SK-N-SH treated with all-trans-retinoic acid at 6 μM for 48 hours (cell line): ENCODE data around the gene MAGEA6.
"Not testable (repeated sequence)": the region's sequence is repeated elsewhere in the genome, so short reads cannot be mapped to it uniquely, and the experiment has no call there.

Source experiments
- ATAC-seq: fragments of 200-7000 bp; cut with Tn5 transposase; 3 replicates; pipeline ENCODE4 v1.9.1; 2020; ENCODE audit warnings: mild to moderate bottlenecking, moderate library complexity
- ARNTL ChIP-seq: fragments of 450-650 bp; formaldehyde crosslinking; IDR thresholded peaks from 2 replicates; pipeline ENCODE4 v1.5.0; 2020; ENCODE audit warnings: low read depth, mild to moderate bottlenecking, moderate library complexity, borderline replicate concordance
- BACH2 ChIP-seq: fragments of 250-450 bp; sonication (Bioruptor Pico); IDR thresholded peaks from 2 replicates; pipeline ENCODE4 v1.9.0; 2021; ENCODE audit warnings: mild to moderate bottlenecking, borderline replicate concordance
- CSDC2 ChIP-seq: fragments of 250-450 bp; sonication (Bioruptor Pico); IDR thresholded peaks from 2 replicates; pipeline ENCODE4 v1.5.0; 2020; ENCODE audit warnings: mild to moderate bottlenecking, moderate library complexity
- ESRRG ChIP-seq: fragments of 250-450 bp; sonication (Bioruptor Pico); IDR thresholded peaks from 2 replicates; pipeline ENCODE4 v1.6.1; 2021; ENCODE audit warnings: mild to moderate bottlenecking
- GLIS3 ChIP-seq: fragments of 250-450 bp; sonication (Bioruptor Pico); IDR thresholded peaks from 2 replicates; pipeline ENCODE4 v1.5.0; 2020; ENCODE audit warnings: mild to moderate bottlenecking, moderate library complexity
- ISL1 ChIP-seq: fragments of 250-450 bp; sonication (Bioruptor Pico); IDR thresholded peaks from 2 replicates; pipeline ENCODE4 v2.1.2; 2022; ENCODE audit warnings: mild to moderate bottlenecking, moderate library complexity
- OSR1 ChIP-seq: fragments of 250-450 bp; sonication (Bioruptor Pico); IDR thresholded peaks from 2 replicates; pipeline ENCODE4 v1.8.0; 2022; ENCODE audit warnings: moderate library complexity, mild to moderate bottlenecking, inconsistent platforms
- PPARA ChIP-seq: fragments of 250-450 bp; sonication (Bioruptor Pico); IDR thresholded peaks from 2 replicates; pipeline ENCODE4 v1.5.0; 2020; ENCODE audit warnings: mild to moderate bottlenecking, borderline replicate concordance
- RARB ChIP-seq: fragments of 250-450 bp; sonication (Bioruptor Pico); IDR thresholded peaks from 2 replicates; pipeline ENCODE4 v1.8.0; 2021; ENCODE audit warnings: mild to moderate bottlenecking, moderate library complexity
- TCF4 ChIP-seq: fragments of 250-450 bp; sonication (Bioruptor Pico); IDR thresholded peaks from 2 replicates; pipeline ENCODE4 v1.8.0; 2021; ENCODE audit warnings: mild to moderate bottlenecking, moderate library complexity, borderline replicate concordance
- TOX ChIP-seq: fragments of 250-450 bp; sonication (Bioruptor Pico); IDR thresholded peaks from 2 replicates; pipeline ENCODE4 v1.8.0; 2021; ENCODE audit warnings: mild to moderate bottlenecking, moderate library complexity, borderline replicate concordance
- ZC3H10 ChIP-seq: fragments of 250-450 bp; sonication (Bioruptor Pico); IDR thresholded peaks from 2 replicates; pipeline ENCODE4 v1.5.1; 2021; ENCODE audit warnings: mild to moderate bottlenecking, moderate library complexity
- ZFP30 ChIP-seq: fragments of 450-650 bp; formaldehyde crosslinking; IDR thresholded peaks from 2 replicates; pipeline ENCODE4 v1.5.0; 2022; ENCODE audit warnings: mild to moderate bottlenecking, moderate library complexity
- ZNF70 ChIP-seq: fragments of 450-650 bp; formaldehyde crosslinking; IDR thresholded peaks from 2 replicates; pipeline ENCODE4 v1.5.0; 2020; ENCODE audit warnings: mild to moderate bottlenecking, moderate library complexity
- ZNF8 ChIP-seq: fragments of 450-650 bp; formaldehyde crosslinking; IDR thresholded peaks from 2 replicates; pipeline ENCODE4 v1.5.0; 2020; ENCODE audit warnings: mild to moderate bottlenecking, moderate library complexity
- TF ChIP-seq, protein P1 (sequence below): fragments of 250-450 bp; sonication (Bioruptor Pico); IDR thresholded peaks from 2 replicates; pipeline ENCODE4 v1.5.0; 2020; ENCODE audit warnings: mild to moderate bottlenecking, moderate library complexity
- TF ChIP-seq, protein P2 (sequence below): fragments of 250-450 bp; sonication (Bioruptor Pico); IDR thresholded peaks from 2 replicates; pipeline ENCODE4 v1.8.0; 2020; ENCODE audit warnings: mild to moderate bottlenecking, moderate library complexity, borderline replicate concordance
- TF ChIP-seq, protein P3 (sequence below): fragments of 250-450 bp; sonication (Bioruptor Pico); IDR thresholded peaks from 2 replicates; pipeline ENCODE4 v1.5.1; 2020; ENCODE audit warnings: low read depth, mild to moderate bottlenecking, moderate library complexity
- TF ChIP-seq, protein P4 (sequence below): fragments of 250-450 bp; sonication (Bioruptor Pico); IDR thresholded peaks from 2 replicates; pipeline ENCODE4 v1.8.0; 2021; ENCODE audit warnings: low read depth, mild to moderate bottlenecking, moderate library complexity, borderline replicate concordance

The MAGEA6 gene

DNA sequence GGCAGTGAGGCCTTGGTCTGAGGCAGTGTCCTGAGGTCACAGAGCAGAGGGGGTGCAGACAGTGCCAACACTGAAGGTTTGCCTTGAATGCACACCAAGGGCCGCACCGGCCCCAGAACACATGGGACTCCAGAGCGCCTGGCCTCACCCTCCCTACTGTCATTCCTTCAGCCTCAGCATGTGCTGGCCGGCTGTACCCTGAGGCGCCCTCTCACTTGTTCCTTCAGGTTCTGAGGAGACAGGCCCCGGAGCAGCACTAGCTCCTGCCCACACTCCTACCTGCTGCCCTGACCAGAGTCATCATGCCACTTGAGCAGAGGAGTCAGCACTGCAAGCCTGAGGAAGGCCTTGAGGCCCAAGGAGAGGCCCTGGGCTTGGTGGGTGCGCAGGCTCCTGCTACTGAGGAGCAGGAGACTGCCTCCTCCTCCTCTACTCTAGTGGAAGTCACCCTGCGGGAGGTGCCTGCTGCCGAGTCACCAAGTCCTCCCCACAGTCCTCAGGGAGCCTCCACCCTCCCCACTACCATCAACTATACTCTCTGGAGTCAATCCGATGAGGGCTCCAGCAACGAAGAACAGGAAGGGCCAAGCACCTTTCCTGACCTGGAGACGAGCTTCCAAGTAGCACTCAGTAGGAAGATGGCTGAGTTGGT is 33.5 kb downstream of the MAGEA6 start:
- ATAC-seq: no peak
- TF ChIP-seq ISL1 (no peak), ZNF70 (CRISPR knock-in tag) (no peak)
- TF ChIP-seq, protein P1, sequence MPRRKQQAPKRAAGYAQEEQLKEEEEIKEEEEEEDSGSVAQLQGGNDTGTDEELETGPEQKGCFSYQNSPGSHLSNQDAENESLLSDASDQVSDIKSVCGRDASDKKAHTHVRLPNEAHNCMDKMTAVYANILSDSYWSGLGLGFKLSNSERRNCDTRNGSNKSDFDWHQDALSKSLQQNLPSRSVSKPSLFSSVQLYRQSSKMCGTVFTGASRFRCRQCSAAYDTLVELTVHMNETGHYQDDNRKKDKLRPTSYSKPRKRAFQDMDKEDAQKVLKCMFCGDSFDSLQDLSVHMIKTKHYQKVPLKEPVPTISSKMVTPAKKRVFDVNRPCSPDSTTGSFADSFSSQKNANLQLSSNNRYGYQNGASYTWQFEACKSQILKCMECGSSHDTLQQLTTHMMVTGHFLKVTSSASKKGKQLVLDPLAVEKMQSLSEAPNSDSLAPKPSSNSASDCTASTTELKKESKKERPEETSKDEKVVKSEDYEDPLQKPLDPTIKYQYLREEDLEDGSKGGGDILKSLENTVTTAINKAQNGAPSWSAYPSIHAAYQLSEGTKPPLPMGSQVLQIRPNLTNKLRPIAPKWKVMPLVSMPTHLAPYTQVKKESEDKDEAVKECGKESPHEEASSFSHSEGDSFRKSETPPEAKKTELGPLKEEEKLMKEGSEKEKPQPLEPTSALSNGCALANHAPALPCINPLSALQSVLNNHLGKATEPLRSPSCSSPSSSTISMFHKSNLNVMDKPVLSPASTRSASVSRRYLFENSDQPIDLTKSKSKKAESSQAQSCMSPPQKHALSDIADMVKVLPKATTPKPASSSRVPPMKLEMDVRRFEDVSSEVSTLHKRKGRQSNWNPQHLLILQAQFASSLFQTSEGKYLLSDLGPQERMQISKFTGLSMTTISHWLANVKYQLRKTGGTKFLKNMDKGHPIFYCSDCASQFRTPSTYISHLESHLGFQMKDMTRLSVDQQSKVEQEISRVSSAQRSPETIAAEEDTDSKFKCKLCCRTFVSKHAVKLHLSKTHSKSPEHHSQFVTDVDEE (CRISPR knock-in tag): no peak

DNA sequence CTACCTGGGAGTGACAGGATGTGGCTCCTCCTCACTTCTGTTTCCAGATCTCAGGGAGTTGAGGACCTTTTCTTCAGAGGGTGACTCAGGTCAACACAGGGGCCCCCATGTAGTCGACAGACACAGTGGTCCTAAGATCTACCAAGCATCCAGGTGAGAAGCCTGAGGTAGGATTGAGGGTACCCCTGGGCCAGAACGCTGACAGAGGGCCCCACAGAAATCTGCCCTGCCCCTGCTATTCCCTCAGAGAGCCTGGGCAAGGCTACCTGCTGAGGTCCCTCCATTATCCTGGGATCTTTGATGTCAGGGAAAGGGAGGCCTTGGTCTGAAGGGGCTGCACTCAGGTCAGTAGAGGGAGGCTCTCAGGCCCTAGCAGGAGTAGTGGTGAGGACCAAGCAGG is 34.4 kb downstream of the MAGEA6 start:
- no peak for ATAC-seq
- TF ChIP-seq, protein P2, sequence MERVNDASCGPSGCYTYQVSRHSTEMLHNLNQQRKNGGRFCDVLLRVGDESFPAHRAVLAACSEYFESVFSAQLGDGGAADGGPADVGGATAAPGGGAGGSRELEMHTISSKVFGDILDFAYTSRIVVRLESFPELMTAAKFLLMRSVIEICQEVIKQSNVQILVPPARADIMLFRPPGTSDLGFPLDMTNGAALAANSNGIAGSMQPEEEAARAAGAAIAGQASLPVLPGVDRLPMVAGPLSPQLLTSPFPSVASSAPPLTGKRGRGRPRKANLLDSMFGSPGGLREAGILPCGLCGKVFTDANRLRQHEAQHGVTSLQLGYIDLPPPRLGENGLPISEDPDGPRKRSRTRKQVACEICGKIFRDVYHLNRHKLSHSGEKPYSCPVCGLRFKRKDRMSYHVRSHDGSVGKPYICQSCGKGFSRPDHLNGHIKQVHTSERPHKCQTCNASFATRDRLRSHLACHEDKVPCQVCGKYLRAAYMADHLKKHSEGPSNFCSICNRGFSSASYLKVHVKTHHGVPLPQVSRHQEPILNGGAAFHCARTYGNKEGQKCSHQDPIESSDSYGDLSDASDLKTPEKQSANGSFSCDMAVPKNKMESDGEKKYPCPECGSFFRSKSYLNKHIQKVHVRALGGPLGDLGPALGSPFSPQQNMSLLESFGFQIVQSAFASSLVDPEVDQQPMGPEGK (CRISPR knock-in tag): no peak
- TF ChIP-seq ZNF8 (CRISPR knock-in tag): no peak
- TF ChIP-seq TCF4 (CRISPR knock-in tag): no peak

DNA sequence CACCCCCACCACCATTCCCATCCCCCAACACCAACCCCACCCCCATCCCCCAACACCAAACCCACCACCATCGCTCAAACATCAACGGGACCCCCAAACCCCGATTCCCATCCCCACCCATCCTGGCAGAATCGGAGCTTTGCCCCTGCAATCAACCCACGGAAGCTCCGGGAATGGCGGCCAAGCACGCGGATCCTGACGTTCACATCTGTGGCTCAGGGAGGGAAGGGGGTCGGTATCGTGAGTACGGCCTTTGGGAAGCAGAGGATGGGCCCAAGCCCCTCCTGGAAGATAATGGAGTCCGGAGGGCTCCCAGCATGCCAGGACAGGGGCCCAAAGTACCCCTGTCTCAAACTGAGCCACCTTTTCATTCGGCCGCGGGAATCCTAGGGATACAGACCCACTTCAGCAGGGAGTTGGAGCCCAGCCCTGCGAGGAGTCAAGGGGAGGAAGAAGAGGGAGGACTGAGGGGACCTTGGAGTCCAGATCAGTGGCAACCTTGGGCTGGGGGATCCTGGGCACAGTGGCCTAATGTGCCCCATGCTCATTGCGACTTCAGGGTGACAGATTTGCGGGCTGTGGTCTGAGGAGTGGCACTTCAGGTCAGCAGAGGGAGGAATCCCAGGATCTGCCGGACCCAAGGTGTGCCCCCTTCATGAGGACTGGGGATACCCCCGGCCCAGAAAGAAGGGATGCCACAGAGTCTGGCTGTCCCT is 35.2 kb downstream of the MAGEA6 start:
- not testable (repeated sequence) for ATAC-seq

DNA sequence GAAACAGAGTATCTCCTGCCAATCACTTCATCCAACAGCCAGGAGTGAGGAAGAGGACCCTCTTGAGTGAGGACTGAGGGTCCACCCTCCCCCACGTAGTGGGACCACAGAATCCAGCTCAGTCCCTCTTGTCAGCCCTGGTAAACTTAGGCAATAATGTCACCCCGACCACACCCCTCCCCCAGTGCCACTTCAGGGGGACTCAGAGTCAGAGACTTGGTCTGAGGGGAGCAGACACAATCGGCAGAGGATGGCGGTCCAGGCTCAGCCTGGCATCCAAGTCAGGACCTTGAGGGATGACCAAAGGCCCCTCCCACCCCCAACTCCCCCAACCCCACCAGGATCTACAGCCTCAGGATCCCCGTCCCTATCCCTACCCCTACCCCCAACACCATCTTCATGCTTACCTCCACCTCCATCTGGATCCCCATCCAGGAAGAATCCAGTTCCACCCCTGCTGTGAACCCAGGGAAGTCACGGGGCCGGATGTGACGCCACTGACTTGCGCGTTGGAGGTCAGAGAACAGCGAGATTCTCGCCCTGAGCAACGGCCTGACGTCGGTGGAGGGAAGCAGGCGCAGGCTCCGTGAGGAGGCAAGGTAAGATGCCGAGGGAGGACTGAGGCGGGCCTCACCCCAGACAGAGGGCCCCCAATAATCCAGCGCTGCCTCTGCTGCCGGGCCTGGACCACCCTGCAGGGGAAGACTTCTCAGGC is 36.1 kb downstream of the MAGEA6 start, which contains the start of the genes CSAG1 and MAGEA12:
Gene CSAG1 (minus strand): TSS at position 461 of the 715 bp plus-strand sequence. CDS start 1,261 bp downstream, outside the sequence.
Gene MAGEA12 (plus strand): TSS at position 497 of the 715 bp plus-strand sequence. CDS start 2,405 bp downstream, outside the sequence.
- TF ChIP-seq GLIS3 (no peak), CSDC2 (CRISPR knock-in tag) (no peak), TCF4 (CRISPR knock-in tag) (no peak), ISL1 (no peak), ZC3H10 (no peak), ESRRG (CRISPR knock-in tag) (no peak), ZFP30 (CRISPR knock-in tag) (no peak), BACH2 (CRISPR knock-in tag) (no peak), ZNF70 (CRISPR knock-in tag) (no peak), ZNF8 (CRISPR knock-in tag) (no peak), PPARA (CRISPR knock-in tag) (no peak), ARNTL (CRISPR knock-in tag) (no peak), TOX (CRISPR knock-in tag) (no peak), RARB (CRISPR knock-in tag) (no peak), OSR1 (CRISPR knock-in tag) (no peak)
- TF ChIP-seq, protein P3, sequence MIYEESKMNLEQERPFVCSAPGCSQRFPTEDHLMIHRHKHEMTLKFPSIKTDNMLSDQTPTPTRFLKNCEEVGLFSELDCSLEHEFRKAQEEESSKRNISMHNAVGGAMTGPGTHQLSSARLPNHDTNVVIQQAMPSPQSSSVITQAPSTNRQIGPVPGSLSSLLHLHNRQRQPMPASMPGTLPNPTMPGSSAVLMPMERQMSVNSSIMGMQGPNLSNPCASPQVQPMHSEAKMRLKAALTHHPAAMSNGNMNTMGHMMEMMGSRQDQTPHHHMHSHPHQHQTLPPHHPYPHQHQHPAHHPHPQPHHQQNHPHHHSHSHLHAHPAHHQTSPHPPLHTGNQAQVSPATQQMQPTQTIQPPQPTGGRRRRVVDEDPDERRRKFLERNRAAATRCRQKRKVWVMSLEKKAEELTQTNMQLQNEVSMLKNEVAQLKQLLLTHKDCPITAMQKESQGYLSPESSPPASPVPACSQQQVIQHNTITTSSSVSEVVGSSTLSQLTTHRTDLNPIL: no peak
- TF ChIP-seq, protein P2 (CRISPR knock-in tag): no peak
- TF ChIP-seq, protein P4, sequence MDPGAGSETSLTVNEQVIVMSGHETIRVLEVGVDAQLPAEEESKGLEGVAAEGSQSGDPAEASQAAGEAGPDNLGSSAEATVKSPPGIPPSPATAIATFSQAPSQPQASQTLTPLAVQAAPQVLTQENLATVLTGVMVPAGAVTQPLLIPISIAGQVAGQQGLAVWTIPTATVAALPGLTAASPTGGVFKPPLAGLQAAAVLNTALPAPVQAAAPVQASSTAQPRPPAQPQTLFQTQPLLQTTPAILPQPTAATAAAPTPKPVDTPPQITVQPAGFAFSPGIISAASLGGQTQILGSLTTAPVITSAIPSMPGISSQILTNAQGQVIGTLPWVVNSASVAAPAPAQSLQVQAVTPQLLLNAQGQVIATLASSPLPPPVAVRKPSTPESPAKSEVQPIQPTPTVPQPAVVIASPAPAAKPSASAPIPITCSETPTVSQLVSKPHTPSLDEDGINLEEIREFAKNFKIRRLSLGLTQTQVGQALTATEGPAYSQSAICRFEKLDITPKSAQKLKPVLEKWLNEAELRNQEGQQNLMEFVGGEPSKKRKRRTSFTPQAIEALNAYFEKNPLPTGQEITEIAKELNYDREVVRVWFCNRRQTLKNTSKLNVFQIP (CRISPR knock-in tag): no peak
- TF ChIP-seq, protein P1 (CRISPR knock-in tag): no peak
- ATAC-seq: peak; percentile 96
